Measurements from ENCODE around the gene EEF1AKMT3. TPM values are rescaled to one million over a fixed set of nuclear protein-coding genes. Genes with fewer than 3 reads are reported as not detected.

Gene EEF1AKMT3
- 1 to 10 TPM in 3 of 4 donors, under 1 TPM in 1; 0.82 to 2.0 (median 1.0) TPM for total RNA-seq

- no peaks in the 10 kb centered on the region for H3K27me3 ChIP-seq
- no peaks in the 10 kb centered on the region for H3K9me3 ChIP-seq
- no peak for TF ChIP-seq CTCF (IDR thresholded peaks at IDR 0.05 in 4 of 5, conservative IDR thresholded peaks at IDR 0.05 in 1 of 5)
- TF ChIP-seq POLR2A (IDR thresholded peaks at IDR 0.05), result no peak
- peaks cover 15 to 19% of the 10 kb centered on the region in 2 donors for H3K4me1 ChIP-seq
- intact Hi-C loops (cut with DNase I; ENCODE audit: low total_unique reads), result loop anchor here (1.0 to 2.0 kb wide), 2 partner anchors 10 to 20 kb away; partner anchors contain the start of genes CDK4 and TSFM
- peaks cover 0 to 36% of the 10 kb centered on the region in 2 donors for H3K36me3 ChIP-seq
- in situ Hi-C loops (cut with MboI; ENCODE audit: low sequenced_read_pairs in 4 of 4), result no loop called here
- H3K4me3 ChIP-seq, result peak within 1 kb of the TSS; percentile 79 to 97 (median 90)
- H3K27ac ChIP-seq, result peak within 1 kb of the TSS; percentile 84 to 94 (median 87)
- ATAC-seq (peak; percentile 65 to 73), DNase-seq (peak; percentile 36 to 42)
Observed at GRCh38 chr12:57772429-57773322, at the start of gene EEF1AKMT3. TSS of gene EEF1AKMT3 (plus strand) at chr12:57772614. CDS start at chr12:57772725, 111 bp downstream.

- Histone ChIP-seq H3K9me3 (no peaks in the 10 kb centered on the region), H3K4me3 (no peak overlapping the region), H3K27me3 (peaks cover 22 to 35% (median 35%) of the 10 kb centered on the region in 3 donors), H3K27ac (no peak overlapping the region), H3K36me3 (peaks cover 5 to 32% of the 10 kb centered on the region in 2 donors), H3K4me1 (peaks cover 4 to 19% of the 10 kb centered on the region in 2 donors)
- TF ChIP-seq CTCF (IDR thresholded peaks at IDR 0.05 in 4 of 5, conservative IDR thresholded peaks at IDR 0.05 in 1 of 5) (no peak), POLR2A (IDR thresholded peaks at IDR 0.05) (no peak)
- intact Hi-C loops (cut with DNase I; ENCODE audit: low total_unique reads) (no loop called here), in situ Hi-C loops (cut with MboI; ENCODE audit: low sequenced_read_pairs in 4 of 4) (no loop called here)
- DNase-seq, result no peak
- no peak for ATAC-seq
Observed at GRCh38 chr12:57722716-57723629, 49.4 kb upstream of the EEF1AKMT3 start.

- no peak for TF ChIP-seq CTCF (IDR thresholded peaks at IDR 0.05 in 4 of 5, conservative IDR thresholded peaks at IDR 0.05 in 1 of 5)
- DNase-seq (no peak), ATAC-seq (no peak)
- Histone ChIP-seq H3K9me3 (no peaks in the 10 kb centered on the region), H3K27me3 (peaks cover 25 to 41% (median 37%) of the 10 kb centered on the region in 3 donors), H3K4me3 (no peak overlapping the region), H3K27ac (no peak overlapping the region), H3K4me1 (peaks cover 4 to 19% of the 10 kb centered on the region in 2 donors), H3K36me3 (peaks cover 5 to 26% of the 10 kb centered on the region in 2 donors)
- intact Hi-C loops (cut with DNase I; ENCODE audit: low total_unique reads) (no loop called here), in situ Hi-C loops (cut with MboI; ENCODE audit: low sequenced_read_pairs in 4 of 4) (no loop called here)
Observed at GRCh38 chr12:57723630-57723962, 48.8 kb upstream of the EEF1AKMT3 start.

- TF ChIP-seq POLR2A (IDR thresholded peaks at IDR 0.05) (no peak), CTCF (IDR thresholded peaks at IDR 0.05 in 4 of 5, conservative IDR thresholded peaks at IDR 0.05 in 1 of 5) (no peak)
- Histone ChIP-seq H3K4me1 (peaks cover 4 to 19% of the 10 kb centered on the region in 2 donors), H3K9me3 (no peaks in the 10 kb centered on the region), H3K4me3 (no peak overlapping the region), H3K27me3 (peaks cover 25 to 41% (median 39%) of the 10 kb centered on the region in 3 donors), H3K36me3 (peaks cover 2 to 19% of the 10 kb centered on the region in 2 donors), H3K27ac (no peak overlapping the region)
- no peak for DNase-seq
- in situ Hi-C loops (cut with MboI; ENCODE audit: low sequenced_read_pairs in 4 of 4) (no loop called here), intact Hi-C loops (cut with DNase I; ENCODE audit: low total_unique reads) (no loop called here)
- no peak for ATAC-seq
Observed at GRCh38 chr12:57724003-57724935, 48.1 kb upstream of the EEF1AKMT3 start.

Data from gastrocnemius medialis (tissue), 4 donors.